ENCODE results near the gene PCSK7.

The PCSK7 gene

GRCh38 chr11:117160826-117161225 is 71.0 kb downstream of the PCSK7 start:
- no peak for DNase-seq (ENCODE audit: low read depth in 2 of 2)

GRCh38 chr11:117159892-117160291 is 72.0 kb downstream of the PCSK7 start:
- DNase-seq (ENCODE audit: low read depth in 2 of 2), result no peak

GRCh38 chr11:117157507-117157906 is 74.4 kb downstream of the PCSK7 start:
- DNase-seq (ENCODE audit: low read depth in 2 of 2), result no peak

- DNase-seq (ENCODE audit: low read depth in 2 of 2), result no peak
Measured at GRCh38 chr11:117154468-117154867, 77.4 kb downstream of the PCSK7 start.

Measured in stimulated activated CD8-positive, alpha-beta memory T cell treated with anti-CD3 and anti-CD28 coated beads, Interleukin-2, amount 100 ng/mL, for 1 hour (primary cell).